Urinary bladder (tissue), 4 donors: ENCODE measurements around the gene YWHAH. TPM values are rescaled to one million over a fixed set of nuclear protein-coding genes. Genes with fewer than 3 reads are reported as not detected.

Experiments used
- DNase-seq: peaks from one replicate; pipeline ENCODE4 v3.0.0-alpha.2; 2015; ENCODE audit errors: extremely low spot score
- H3K27ac ChIP-seq: one replicate; pipeline ENCODE4 v1.5.1; 2013; ENCODE audit warnings: low read depth, mild to moderate bottlenecking, moderate library complexity
- H3K36me3 ChIP-seq: one replicate; pipeline ENCODE4 v1.6.1; 2013; ENCODE audit warnings: mild to moderate bottlenecking, moderate library complexity; ENCODE audit not compliant: insufficient read depth
- H3K4me1 ChIP-seq: one replicate; pipeline ENCODE4 v1.6.1; 2013; ENCODE audit warnings: mild to moderate bottlenecking, moderate library complexity; ENCODE audit not compliant: insufficient read depth
- H3K4me3 ChIP-seq: one replicate; pipeline ENCODE4 v1.5.1; 2013; ENCODE audit warnings: low read depth, low read length
- WGBS: extraction: QIAGEN DNeasy Blood & Tissue Kit; methylation state at CpG from one replicate; pipeline ENCODE4 v1.1.7; 2013; 5-methylcytosine and 5-hydroxymethylcytosine counted together
- polyA plus RNA-seq: library from polyadenylated mRNA; stranded (reverse); fragments of 200-250 nt; gene quantifications from one replicate; pipeline ENCODE4 v1.2.3, GENCODE V29; 2013
- total RNA-seq: library from RNA; depleted of rRNA; stranded (reverse); fragments of >200 nt; gene quantifications from one replicate; pipeline ENCODE4 v1.2.3, GENCODE V29; 2014
- donor health status: healthy with polysubstance abuse.
- donor health status: healthy.

The YWHAH gene
- total and polyA plus RNA-seq, 2 donors = 66.2 to 119 TPM

DNA sequence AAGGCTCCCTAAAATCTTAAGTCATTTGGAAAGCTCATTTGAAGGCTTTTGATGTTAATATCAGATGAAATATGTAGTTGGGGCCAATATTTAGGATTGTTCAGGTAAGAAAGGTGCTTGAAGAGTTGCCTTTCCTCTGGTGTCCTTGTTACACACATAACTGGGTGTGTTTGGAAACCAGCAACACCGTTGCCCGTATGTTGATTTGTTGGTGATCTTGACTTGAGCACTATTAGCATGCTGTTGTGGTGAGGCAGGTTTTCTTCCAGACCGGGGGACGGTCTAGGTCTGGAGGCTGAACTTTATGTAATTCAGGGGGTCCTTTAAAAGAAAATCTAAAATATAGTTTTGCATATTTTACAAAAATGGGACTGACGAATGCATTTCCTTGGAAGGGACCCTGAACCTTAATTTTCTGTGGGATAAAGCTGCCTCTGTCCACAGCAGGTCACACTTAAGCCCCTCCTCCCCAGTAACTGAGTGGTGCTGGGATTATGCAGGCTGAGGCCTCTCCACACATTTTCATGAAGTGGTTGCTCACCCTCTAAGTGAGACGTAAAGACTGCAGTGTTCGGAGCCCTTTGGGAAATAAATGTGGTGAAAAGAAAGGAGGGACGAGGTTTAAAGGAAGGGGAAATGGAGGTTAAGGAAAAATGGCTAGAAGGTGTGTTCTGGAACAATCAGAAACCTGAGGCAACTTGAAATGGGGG lies 1.8 kb downstream of the YWHAH start:
- Histone ChIP-seq H3K27ac (peak overlapping the region; percentile 0), H3K4me3 (no peak overlapping the region), H3K4me1 (no peaks in the 10 kb centered on the region), H3K36me3 (no peaks in the 10 kb centered on the region)
- no peak for DNase-seq
- 32% methylated on average over 8 of the region's 8 CpGs for WGBS

DNA sequence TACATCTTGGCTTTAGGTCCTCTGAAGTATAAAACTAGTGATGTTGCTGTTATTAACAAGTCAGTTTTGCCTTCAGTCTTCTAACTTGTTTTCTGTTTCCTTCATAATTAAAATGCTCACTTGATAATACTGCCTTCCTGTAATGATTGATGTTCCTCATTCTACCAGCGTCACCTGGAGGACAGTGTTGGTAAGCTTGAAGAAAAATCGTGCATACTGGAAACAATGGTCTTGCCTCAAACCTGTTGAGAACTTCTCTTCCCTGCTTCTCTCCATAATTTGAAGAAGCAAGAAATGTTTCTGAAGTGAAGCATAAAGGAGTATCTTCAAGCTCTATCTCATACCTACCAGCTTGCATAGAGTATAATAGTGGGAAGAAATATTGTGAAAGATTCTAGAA lies 3.0 kb downstream of the YWHAH start:
- H3K36me3 ChIP-seq = no peaks in the 10 kb centered on the region
- H3K27ac ChIP-seq = no peak overlapping the region
- 35% methylated on average over 2 of the region's 2 CpGs for WGBS
- no peak overlapping the region for H3K4me3 ChIP-seq
- peaks cover 2% of the 10 kb centered on the region for H3K4me1 ChIP-seq
- DNase-seq = no peak

DNA sequence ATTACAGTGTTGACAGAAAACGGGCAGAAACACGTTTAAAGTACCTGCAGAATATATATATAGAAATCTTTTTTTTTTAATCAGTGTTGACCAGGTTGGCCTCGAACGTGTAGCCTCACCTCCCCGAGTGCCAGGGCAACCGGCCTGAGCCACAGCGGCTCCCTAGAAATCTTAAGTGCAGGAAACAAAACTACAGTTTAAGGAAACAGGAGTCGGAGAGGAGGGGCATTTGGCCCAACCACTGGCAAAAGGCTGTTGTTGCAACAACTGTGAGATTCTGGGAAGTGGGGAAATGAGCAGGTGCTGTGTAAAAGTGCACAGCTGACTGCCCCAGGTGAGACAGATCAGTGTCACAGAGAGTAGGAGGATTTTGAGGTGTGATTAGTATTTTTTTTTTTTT lies 3.7 kb downstream of the YWHAH start:
- 68% methylated on average over 8 of the region's 8 CpGs for WGBS
- H3K36me3 ChIP-seq = no peaks in the 10 kb centered on the region
- H3K4me3 ChIP-seq = no peak overlapping the region
- DNase-seq = no peak
- no peak overlapping the region for H3K27ac ChIP-seq
- H3K4me1 ChIP-seq = peaks cover 2% of the 10 kb centered on the region

DNA sequence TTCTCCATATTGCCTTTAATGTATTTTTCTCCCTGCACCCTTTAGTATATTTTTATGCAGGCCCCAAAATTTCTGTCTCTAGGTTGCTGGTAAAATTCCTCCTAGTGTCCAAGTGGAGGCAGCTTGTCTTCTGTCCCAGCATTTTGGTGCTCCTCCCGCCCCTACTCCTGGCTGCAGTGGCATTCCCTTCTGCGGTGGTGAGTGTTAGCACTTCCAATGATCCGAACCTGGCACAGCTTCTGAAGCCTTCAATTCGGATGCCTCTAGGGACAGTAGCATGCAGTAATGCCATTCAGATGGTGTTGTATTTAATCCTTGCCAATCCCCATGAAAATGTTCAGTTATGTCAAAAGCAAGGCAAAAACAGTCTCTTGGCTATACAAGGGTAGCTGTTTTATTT lies 5.9 kb downstream of the YWHAH start:
- no peak overlapping the region for H3K4me3 ChIP-seq
- no peaks in the 10 kb centered on the region for H3K36me3 ChIP-seq
- peaks cover 2% of the 10 kb centered on the region for H3K4me1 ChIP-seq
- H3K27ac ChIP-seq = no peak overlapping the region
- no peak for DNase-seq
- 48% methylated on average over 4 of the region's 4 CpGs for WGBS

DNA sequence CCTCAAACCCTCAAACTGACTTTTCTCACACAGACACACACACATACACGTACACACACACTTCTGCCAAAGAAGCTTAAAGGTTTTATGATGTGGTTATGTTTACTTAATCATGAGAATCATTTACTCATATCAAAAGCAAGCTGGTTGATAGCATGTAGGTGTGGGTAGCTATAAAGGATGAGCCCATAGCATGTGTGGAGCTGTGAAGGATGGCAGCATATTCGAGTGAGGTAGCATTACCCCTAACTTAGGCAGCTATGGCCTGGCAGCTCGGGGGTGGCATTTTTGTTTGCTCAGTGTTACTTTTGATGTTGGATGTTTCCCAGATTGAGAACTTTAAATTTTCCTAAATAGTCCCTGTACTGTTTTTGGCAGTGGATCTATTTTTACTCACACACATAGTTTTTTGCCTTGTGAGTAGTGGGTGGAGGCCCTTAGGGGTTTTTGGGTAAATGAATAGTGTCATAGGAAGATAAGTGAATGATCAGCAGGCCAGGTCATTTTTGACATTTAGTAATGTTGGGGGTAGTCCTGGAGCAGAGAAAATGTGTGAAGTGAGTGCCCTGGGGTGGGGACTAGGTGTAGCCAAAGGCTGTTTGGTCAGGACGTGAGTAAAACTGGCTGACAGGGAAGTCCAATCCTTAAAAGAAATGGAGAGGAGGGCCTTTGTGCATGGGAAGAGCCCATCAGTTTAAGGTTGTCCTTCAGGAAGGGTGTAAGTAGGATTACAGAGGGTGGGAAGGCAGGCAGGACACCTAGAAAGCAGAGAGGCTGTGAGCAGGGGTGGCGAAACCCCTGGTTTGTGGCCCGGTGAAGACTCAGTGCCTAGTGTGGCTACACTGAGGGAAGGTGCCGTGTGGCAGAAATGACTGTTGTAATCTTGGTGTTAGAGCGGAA lies 7.1 kb downstream of the YWHAH start:
- 68% methylated on average over 8 of the region's 8 CpGs for WGBS
- Histone ChIP-seq H3K36me3 (no peaks in the 10 kb centered on the region), H3K27ac (no peak overlapping the region), H3K4me3 (no peak overlapping the region), H3K4me1 (peaks cover 2% of the 10 kb centered on the region)
- DNase-seq = no peak

DNA sequence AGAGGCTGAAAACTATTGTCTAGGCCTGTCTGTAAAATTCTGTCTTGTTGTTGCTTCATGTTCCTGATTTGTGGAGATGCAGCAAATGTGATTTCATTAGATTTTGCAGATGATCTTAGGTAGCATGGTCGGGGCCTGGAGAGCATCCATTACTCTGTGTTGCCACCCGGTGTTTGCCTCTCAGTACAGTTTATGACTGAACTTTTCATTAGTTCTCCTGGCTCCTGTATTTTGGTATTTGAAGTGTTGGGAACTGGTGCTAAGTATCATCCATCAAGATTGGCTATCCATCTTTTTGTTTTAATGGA lies 7.7 kb downstream of the YWHAH start:
- H3K27ac ChIP-seq = no peak overlapping the region
- 71% methylated on average over 2 of the region's 2 CpGs for WGBS

DNA sequence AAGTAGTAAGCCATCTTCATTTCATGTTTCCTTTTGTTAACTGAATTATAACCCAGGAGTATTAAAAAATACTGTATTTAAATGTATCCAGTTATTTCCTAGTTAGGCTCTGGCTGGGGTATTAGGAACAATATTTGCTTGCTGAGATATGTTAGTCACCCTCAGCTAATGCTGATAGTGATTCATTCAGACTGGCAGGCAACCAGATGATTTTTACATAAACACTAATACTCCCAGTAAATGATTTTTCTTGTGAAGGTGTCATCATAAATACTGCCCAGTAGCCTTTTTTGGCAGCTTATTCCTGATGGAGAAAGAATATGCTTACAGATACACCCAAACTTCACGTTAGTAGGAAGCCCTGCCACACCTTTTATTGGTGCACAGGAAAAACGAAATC lies 8.1 kb downstream of the YWHAH start:
- Histone ChIP-seq H3K4me3 (no peak overlapping the region), H3K36me3 (no peaks in the 10 kb centered on the region), H3K4me1 (peaks cover 2% of the 10 kb centered on the region), H3K27ac (no peak overlapping the region)
- 15% methylated on average over 2 of the region's 2 CpGs for WGBS
- no peak for DNase-seq

More for the DNA sequence above, 7.7 kb downstream of the YWHAH start:
- H3K4me3 ChIP-seq = no peak overlapping the region
- DNase-seq = no peak
- peaks cover 2% of the 10 kb centered on the region for H3K4me1 ChIP-seq
- no peaks in the 10 kb centered on the region for H3K36me3 ChIP-seq

DNA sequence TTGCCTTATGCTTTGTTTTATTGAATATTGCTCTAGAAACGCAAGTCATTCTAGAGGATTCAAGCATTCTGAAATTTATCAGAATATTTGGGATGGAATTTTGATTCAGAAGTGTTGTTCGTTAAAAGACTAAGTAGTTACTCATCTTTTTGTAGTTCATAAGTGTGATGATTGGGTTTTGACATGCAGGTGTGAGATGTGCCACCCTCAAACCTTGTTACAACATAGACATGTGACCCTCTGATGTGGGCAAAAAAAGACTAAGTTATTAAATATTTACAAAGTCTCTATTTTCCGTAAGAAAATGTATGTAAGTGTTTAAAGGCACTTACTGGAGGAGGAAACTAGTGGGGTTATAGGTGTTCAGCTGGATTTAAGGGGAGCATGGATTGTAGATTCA lies 8.9 kb downstream of the YWHAH start:
- WGBS = 74% methylated on average over 3 of the region's 3 CpGs
- no peak overlapping the region for H3K27ac ChIP-seq

DNA sequence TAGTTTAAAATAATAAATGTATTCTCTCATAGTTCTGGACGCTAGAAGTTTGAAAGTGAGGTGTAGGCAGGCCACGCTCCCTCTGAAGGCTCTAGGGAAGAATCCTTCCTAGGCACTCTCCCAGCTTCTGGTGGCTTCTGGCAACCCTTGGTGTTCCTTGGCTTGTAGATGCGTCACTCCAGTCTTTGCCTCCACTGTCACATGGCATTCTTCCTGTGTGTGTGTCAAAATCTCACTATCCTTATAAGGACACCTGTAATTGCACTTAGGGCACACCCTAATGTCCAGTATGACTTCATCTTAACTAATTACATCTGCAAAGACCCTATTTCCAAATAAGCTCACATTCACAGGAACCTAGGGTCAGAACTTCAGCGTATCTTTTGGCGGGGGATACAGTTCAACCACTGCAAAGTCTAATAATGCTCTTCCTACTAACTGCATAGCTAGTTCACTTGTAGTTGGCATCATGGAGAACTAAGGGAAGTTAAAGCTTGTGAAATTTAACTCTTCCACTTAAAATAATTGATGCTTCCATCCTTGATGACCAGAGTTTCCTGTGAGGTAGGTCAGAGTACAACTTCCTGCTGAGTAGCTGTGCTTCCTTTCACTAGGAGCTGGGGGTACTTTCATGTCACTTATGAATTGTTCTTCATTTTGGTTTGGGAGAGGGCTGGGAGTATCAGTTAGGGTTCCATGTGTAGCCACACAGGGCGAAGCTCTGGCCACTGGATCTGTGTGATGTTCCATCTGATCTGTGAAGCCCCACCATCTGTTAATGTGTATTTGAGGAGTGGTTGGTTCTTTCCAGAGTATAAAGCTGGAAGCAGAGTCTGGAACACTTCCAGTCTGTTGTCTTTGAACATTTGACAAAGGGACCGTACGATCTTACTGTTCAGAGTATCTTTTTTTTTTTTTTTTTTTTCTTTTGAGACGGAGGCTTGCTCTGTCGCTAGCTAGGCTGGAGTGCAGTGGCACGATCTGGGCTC lies 10.5 kb downstream of the YWHAH start:
- H3K4me1 ChIP-seq = peaks cover 2% of the 10 kb centered on the region
- DNase-seq = no peak
- 79% methylated on average over 11 of the region's 11 CpGs for WGBS
- no peak overlapping the region for H3K4me3 ChIP-seq
- no peak overlapping the region for H3K27ac ChIP-seq
- no peaks in the 10 kb centered on the region for H3K36me3 ChIP-seq

More for the DNA sequence above, 8.9 kb downstream of the YWHAH start:
- Histone ChIP-seq H3K4me1 (peaks cover 2% of the 10 kb centered on the region), H3K36me3 (no peaks in the 10 kb centered on the region), H3K4me3 (no peak overlapping the region)
- no peak for DNase-seq

DNA sequence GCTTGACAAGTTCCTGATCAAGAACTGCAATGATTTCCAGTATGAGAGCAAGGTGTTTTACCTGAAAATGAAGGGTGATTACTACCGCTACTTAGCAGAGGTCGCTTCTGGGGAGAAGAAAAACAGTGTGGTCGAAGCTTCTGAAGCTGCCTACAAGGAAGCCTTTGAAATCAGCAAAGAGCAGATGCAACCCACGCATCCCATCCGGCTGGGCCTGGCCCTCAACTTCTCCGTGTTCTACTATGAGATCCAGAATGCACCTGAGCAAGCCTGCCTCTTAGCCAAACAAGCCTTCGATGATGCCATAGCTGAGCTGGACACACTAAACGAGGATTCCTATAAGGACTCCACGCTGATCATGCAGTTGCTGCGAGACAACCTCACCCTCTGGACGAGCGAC lies 12.0 kb downstream of the YWHAH start:
- WGBS = 95% methylated on average over 12 of the region's 12 CpGs

DNA sequence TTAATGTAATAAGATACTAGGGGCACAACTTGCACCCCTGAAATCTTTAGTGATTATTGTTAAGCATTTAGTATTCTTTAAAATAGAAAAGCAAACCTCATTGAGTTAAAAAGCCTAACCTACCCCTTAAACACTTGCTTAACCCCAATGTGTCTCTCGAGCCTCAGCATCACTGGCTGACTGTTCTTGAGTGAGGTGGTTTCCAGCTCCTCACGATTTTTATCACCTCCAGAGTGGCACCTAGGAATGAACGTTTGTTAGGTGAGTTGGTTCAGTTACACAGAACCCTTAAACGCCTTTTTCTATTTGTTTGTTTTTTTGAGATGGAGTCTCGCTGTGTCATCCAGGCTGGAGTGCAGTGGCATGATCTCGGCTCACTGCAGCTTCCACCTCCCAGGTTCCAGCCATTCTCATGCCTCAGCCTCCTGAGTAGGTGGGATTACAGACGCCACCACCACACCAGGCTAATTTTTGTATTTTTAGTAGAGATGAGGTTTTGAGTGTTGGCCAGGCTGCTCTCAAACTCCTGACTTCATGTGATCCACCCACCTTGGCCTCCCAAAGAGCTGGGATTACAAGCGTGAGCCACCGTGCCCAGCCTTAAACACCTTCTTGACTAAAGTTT lies 13.7 kb downstream of the YWHAH start:
- no peak overlapping the region for H3K27ac ChIP-seq
- no peak overlapping the region for H3K4me3 ChIP-seq
- no peaks in the 10 kb centered on the region for H3K4me1 ChIP-seq
- WGBS = 93% methylated on average over 9 of the region's 9 CpGs
- H3K36me3 ChIP-seq = no peaks in the 10 kb centered on the region
- DNase-seq = no peak

More for the DNA sequence above, 12.0 kb downstream of the YWHAH start:
- no peaks in the 10 kb centered on the region for H3K36me3 ChIP-seq
- H3K27ac ChIP-seq = no peak overlapping the region
- peaks cover 2% of the 10 kb centered on the region for H3K4me1 ChIP-seq
- no peak overlapping the region for H3K4me3 ChIP-seq
- DNase-seq = no peak

DNA sequence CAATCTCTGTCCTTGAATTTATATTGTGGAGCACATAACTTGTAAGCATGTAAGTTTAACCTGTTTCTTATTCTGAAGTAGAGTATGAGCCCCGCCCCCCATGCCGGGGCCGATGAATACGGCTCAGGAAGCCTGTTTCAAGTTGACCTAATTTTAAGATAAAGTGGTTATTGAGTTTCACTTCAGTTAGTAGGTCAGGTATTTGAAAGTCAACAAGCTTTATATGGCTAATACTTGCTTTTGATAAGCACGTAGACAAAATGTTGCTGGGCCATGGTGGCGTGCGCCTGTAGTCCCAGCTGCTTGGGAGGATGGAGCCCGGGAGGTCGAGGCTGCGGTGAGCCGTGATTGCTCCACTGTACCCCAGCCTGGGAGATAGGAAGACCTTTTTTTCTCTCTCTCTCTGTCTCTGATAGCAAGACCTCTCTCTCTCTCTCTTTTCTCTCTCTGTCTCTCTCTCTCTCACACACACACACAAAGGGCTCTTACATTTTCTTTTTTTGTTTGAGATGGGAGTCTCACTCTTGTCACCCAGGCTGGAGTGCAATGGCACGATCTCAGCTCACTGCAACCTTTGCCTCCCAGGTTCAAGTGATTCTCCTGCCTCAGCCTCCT lies 14.4 kb downstream of the YWHAH start:
- DNase-seq = no peak
- WGBS = 93% methylated on average over 12 of the region's 12 CpGs

DNA sequence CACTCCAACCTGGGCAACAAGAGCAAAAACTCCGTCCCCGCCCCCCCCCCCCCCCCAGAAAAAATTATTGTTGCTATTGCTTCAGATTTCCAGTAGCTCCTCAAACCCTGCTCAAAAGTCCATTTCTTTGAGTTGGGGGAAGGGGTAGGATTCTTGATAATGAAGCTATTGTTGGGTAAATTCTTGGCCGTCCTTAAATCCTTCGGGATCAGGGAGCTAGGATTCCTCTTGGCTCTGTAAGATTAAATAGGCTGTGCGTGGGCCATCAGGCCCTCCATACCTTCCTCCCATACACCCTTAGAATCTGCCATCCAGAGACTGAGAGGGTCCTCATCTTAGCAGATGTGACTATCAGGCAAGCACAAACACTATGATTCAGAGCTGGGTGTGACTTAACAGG lies 16.4 kb downstream of the YWHAH start:
- no peak overlapping the region for H3K4me3 ChIP-seq
- WGBS = 50% methylated on average over 5 of the region's 5 CpGs
- H3K27ac ChIP-seq = no peak overlapping the region
- H3K4me1 ChIP-seq = no peaks in the 10 kb centered on the region
- no peak for DNase-seq
- H3K36me3 ChIP-seq = no peaks in the 10 kb centered on the region

More for the DNA sequence above, 14.4 kb downstream of the YWHAH start:
- Histone ChIP-seq H3K4me1 (no peaks in the 10 kb centered on the region), H3K27ac (no peak overlapping the region), H3K36me3 (no peaks in the 10 kb centered on the region), H3K4me3 (no peak overlapping the region)
